NB4 (cell line): ENCODE measurements around the gene INHBA.

Source experiments
- DNase-seq: peaks from one replicate; pipeline ENCODE4 v3.0.0; 2010; ENCODE audit warnings: low read depth
- H3K4me3 ChIP-seq: one replicate; pipeline ENCODE4 v1.5.1; 2011; ENCODE audit warnings: mild to moderate bottlenecking, low read depth, low read length, moderate library complexity
- MYC ChIP-seq: IDR thresholded peaks from 2 replicates; pipeline ENCODE4 v1.6.1; 2011; ENCODE audit warnings: low read depth, low read length
- POLR2A ChIP-seq: IDR thresholded peaks from 2 replicates; pipeline ENCODE4 v1.6.1; 2011; ENCODE audit warnings: mild to moderate bottlenecking; ENCODE audit not compliant: insufficient read length; ENCODE audit errors: extremely low read depth
- TF ChIP-seq, protein P1 (sequence below): IDR thresholded peaks from 2 replicates; pipeline ENCODE4 v1.6.1; 2011; ENCODE audit warnings: low read depth, low read length
- TF ChIP-seq, protein P2 (sequence below): IDR thresholded peaks from one replicate; pipeline ENCODE4 v1.5.1; 2012; ENCODE audit warnings: low read depth, low read length

INHBA gene

DNA sequence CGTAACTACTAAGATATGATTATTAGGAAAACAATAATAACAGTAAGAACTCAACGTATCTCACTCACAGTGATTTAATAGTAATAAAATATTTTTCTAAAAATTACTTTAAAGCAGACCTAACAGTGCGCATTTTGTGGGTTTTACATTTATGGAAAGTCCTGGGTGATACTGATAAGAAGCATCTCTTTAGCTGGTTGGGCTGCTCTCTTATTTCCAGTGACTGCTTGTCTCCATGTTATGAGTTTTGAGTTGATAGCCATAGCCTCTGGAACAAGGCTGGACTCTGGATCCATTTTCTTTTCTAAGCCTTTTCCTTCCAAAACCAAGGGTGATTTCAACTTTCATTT lies 29.5 kb upstream of the INHBA start:
- no peak overlapping the region for H3K4me3 ChIP-seq
- no peak for DNase-seq
- no peak for TF ChIP-seq MYC
- TF ChIP-seq, protein P1, sequence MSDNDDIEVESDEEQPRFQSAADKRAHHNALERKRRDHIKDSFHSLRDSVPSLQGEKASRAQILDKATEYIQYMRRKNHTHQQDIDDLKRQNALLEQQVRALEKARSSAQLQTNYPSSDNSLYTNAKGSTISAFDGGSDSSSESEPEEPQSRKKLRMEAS: no peak
- no peak for TF ChIP-seq POLR2A
- TF ChIP-seq, protein P2, sequence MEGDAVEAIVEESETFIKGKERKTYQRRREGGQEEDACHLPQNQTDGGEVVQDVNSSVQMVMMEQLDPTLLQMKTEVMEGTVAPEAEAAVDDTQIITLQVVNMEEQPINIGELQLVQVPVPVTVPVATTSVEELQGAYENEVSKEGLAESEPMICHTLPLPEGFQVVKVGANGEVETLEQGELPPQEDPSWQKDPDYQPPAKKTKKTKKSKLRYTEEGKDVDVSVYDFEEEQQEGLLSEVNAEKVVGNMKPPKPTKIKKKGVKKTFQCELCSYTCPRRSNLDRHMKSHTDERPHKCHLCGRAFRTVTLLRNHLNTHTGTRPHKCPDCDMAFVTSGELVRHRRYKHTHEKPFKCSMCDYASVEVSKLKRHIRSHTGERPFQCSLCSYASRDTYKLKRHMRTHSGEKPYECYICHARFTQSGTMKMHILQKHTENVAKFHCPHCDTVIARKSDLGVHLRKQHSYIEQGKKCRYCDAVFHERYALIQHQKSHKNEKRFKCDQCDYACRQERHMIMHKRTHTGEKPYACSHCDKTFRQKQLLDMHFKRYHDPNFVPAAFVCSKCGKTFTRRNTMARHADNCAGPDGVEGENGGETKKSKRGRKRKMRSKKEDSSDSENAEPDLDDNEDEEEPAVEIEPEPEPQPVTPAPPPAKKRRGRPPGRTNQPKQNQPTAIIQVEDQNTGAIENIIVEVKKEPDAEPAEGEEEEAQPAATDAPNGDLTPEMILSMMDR: no peak

DNA sequence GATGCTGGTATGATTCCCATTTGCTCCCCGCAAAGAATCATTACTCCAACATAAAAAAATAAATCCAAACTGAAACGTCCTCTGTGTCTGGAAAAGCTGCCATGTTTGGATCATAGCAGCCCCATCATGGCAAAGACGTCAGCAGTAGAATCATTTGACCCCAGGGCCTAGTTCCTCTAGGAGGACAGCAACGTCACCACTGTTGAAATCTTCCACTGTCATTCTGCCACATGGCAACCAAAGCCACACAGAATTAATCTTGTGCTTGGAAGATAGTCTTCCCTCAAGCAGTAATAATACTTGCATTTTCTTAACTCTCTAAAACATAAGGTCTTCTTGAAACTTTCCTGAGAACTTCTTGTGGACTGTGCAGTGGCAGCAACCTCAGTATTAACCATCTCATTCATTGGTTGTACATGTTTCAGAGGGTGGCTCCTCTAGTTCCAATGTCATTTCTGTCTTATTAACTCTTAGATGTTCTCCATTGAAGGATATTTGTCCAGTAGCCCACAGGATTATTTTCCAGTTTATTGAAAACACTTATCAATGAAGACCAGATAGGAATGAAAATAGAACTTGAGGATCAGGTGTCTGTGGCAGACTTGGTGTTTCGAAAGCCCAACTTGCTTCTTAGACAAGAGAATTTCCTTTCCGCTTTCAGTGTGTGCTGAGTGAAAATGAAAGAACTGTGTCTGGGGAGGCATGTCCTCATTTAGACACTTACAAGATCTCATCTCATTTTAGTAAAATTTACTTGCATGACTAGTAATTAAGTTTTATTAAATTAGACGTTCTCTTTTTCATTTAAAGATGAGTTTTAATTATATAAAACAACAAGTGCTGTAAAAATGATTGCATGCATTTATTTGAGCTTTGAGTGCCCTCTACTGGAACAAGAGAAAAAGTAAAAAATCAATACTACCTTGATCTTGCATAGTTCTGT lies 28.9 kb upstream of the INHBA start:
- TF ChIP-seq, protein P2: peak; percentile 12
- no peak for TF ChIP-seq MYC
- peak; percentile 44 for DNase-seq
- H3K4me3 ChIP-seq: no peak overlapping the region

GRCh38 chr7:41730668-41731067 lies 27.8 kb upstream of the INHBA start:
- DNase-seq: no peak
- TF ChIP-seq, protein P1: no peak
- TF ChIP-seq, protein P2: no peak
- TF ChIP-seq MYC: no peak
- no peak for TF ChIP-seq POLR2A
- H3K4me3 ChIP-seq: no peak overlapping the region

- TF ChIP-seq, protein P2: no peak
- TF ChIP-seq POLR2A (no peak), MYC (no peak)
- TF ChIP-seq, protein P1: no peak
- H3K4me3 ChIP-seq: no peak overlapping the region
- no peak for DNase-seq
These were observed 27.3 kb upstream of the INHBA start for GRCh38 chr7:41730161-41730560.

DNA sequence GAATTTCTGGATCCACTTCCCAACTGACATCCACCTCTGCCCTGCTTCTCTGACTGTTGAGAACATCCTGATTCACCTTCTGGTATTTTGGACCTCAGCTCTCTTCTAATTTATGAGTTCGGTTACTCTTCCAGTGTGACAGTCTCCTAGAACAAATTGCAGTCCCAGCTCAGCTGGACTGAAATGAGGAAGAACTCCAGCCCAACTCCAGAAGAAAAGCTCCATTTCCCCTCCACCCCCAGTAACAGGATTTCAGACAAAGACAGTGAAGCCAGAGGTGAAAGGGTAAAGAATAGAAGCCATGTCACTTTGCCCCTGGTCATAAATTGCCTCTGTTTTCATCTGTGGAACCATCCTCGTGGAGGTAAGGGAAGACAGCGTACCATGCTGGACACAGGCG lies 26.2 kb upstream of the INHBA start:
- DNase-seq: no peak
- TF ChIP-seq, protein P2: no peak
- TF ChIP-seq MYC (no peak), POLR2A (no peak)
- TF ChIP-seq, protein P1: no peak
- H3K4me3 ChIP-seq: no peak overlapping the region

GRCh38 chr7:41725013-41725412 lies 22.1 kb upstream of the INHBA start:
- TF ChIP-seq POLR2A (no peak), MYC (no peak)
- TF ChIP-seq, protein P1: no peak
- TF ChIP-seq, protein P2: no peak
- DNase-seq: no peak
- H3K4me3 ChIP-seq: no peak overlapping the region
